HG03097 (cell line): ENCODE data around the gene RIC1.
"Not testable (repeated sequence)": the region's sequence is repeated elsewhere in the genome, so short reads cannot be mapped to it uniquely, and the experiment has no call there.

ENCODE experiments used
- ATAC-seq: cut with Tn5 transposase; IDR thresholded peaks from one replicate; pipeline ENCODE4 v1.9.1; 2021; ENCODE audit not compliant: unreplicated experiment, low FRiP score

RIC1 gene

GRCh38 chr9:5718296-5719032, 89.6 kb downstream of the RIC1 start:
- no peak for ATAC-seq

DNA sequence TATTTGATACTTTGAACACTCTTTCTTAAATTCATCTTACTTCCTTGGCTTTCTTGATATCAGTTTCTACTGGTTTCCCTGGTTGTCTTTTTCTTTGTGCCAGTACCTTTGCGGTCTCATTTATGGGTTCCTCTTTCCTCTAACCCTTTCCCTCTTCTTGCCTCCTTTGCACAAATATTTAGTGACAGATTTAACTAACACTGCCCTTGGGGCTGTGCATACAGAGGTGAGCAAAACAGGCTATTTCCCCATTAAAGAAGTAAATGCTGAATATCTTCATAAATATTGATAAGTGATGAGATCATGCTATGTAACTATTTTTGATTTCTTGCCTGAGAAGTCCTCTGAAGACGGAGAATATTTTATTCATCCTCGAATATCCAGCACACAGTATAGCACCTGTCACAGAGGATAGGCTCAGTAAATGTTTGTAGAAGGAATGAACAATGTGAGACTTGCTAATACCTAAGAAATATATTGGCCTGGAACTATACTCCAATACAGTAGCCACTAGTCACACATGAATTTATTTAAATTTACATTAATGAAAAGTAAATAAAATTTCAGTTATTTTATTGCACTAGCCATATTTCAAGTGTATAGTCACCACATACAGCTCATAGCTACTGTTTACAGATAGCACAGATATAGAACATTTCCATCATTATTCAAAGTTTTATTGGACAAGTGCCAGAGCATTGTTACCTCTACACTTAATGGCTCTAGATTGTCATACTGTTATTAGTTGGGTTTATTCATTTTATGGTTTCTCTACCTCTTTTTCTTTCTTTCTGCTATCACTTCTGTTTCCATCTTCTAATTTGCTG, 90.4 kb downstream of the RIC1 start:
- ATAC-seq: no peak

GRCh38 chr9:5720151-5720550, 91.2 kb downstream of the RIC1 start:
- ATAC-seq: no peak

GRCh38 chr9:5721279-5722087, 92.6 kb downstream of the RIC1 start:
- ATAC-seq: no peak

- not testable (repeated sequence) for ATAC-seq
Observed at GRCh38 chr9:5722679-5723078, 93.8 kb downstream of the RIC1 start.

DNA sequence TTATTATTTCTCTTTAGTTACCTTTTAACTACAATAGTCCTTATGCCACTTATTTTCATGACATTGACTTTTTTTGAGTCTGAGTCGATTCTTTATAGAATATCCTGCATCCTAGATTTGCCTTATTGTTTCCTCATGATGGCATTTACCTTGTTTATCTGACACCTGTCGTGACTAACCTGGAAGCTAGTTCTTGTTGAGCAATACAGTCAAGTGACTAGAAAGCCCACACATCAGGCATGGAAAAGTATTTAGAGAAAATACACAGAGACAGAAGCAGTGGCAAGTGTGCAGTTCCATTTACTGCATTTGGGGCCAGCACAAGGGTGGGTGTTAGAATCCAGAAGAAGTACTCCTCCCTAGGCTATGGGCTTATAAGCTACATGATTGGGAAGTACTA, 106.2 kb downstream of the RIC1 start:
- no peak for ATAC-seq

DNA sequence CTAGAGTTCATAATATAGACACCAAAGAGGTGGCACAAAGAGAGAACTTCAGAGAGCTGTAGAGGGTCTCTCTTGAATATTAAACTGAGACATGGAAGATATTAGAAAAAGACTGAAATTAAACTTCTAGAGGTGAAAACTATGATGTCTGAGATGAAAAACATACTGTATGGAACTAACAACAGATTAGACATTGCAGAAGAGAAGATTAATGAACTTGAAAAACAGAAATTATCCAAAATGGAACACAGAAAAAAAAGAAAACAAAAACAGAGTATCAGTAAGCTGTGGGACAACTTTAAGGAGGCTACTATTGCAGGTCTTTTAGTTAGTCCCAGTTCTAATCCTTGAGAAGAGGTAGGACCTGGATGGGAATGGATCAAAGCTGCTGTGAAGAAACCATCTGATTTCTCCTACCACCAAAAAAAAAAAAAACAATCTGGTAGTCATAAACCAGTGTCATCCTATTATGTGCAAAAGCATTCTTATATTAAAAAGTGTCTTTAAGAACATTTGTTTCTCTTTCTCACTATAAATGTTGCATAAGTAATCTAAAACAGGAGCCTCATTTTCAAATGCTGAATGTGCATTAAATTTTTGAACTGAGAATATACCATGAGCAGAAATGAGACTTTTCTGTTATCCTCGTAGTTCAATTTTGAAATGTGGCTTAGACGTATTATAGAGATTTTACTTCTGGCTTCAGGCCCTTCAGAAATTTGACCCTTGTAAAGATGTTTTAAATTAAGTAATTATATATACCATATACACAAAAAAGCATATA, 107.8 kb downstream of the RIC1 start:
- ATAC-seq: no peak

DNA sequence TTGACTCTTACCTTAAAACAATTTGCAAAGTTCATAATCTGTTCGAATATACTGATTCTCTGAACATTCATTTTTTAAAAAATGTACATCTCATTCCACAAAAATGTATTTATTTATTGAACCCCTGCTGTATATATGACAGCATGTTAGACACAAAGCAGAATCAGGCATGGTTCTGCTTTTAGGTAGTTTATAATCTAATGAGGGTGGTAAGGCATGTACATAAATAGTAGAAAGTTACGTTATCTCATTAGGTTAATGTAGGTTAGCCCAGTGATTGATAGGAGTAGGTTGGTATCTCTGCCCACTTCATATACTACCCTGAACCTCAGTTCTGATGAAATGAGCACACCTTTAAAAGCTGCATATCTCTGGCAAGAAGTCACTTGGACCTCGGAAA, 114.2 kb downstream of the RIC1 start:
- ATAC-seq: no peak

DNA sequence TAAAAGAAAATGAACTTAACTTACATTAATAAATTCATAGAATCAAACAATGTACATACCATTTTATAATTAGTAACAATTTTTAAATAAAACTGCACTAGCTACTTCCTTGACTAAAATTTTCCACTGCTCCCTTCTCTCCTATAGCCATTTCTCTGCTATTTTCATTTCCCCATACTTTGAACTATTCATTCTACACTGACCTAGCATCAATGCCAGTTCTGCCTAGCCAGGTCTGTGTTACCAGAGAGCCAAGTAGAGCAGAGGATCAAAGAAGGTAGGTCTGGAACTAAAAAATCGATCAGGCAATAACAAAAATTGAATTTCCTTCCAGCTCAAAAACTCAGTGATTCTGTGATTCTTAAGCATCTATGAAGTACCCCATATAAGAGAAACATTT, 119.5 kb downstream of the RIC1 start:
- no peak for ATAC-seq

GRCh38 chr9:5749306-5749705, 120.4 kb downstream of the RIC1 start:
- no peak for ATAC-seq

DNA sequence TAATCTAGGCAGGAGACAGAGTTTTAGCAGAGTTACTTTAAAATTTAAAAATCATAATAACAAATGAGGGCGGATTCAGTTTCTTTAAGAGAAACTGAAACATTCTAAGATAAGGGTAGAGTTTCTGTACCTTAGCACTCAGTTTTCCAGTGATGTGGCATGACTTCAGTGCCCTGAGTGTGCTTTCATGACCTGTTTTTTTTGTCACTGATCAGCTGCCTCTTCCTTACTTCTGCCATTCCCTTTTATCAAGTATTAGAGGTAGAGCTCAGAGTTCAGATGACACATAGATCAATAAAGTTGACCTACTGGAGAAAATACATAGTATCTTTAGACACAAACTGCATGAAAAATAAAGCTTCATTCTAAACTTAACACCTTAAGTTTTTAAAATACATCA, 121.7 kb downstream of the RIC1 start:
- ATAC-seq: no peak

DNA sequence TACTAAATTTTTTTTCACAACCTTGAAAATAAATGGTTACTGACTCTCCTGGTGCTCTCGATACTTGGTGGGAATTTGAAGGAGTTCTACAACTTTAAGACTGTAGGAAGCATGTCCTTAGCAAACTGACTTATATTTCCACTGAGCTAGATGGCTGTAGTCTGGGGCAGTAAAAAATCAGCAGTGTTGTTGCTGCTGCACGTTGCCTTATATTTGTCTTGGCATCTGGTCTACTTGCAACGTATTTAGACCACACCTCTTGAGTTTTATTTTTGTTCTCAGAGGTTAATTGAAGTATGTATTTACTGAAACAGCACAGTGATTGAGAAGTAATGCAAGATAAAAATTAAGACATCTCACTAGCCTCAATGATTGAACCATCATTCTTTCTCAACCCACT, 127.7 kb downstream of the RIC1 start:
- ATAC-seq: no peak

DNA sequence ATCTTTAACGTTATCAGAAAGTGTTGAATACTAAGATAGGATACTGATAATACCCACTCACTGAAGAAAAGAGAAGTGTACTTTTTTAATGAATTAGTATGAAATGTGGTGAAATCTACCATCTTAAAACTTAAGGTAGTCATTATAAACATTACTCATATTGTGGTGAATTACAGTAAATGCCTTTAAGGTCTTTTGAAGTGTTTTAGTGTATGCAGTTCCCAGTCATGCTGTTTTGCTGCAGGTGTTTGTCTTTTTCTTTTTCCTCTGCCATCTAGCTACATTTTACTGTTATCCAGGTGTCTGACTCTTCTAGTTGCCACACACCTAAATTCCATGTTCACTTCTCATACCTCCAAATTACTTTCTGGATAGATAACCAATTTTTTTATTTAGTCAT, 131.4 kb downstream of the RIC1 start:
- no peak for ATAC-seq

DNA sequence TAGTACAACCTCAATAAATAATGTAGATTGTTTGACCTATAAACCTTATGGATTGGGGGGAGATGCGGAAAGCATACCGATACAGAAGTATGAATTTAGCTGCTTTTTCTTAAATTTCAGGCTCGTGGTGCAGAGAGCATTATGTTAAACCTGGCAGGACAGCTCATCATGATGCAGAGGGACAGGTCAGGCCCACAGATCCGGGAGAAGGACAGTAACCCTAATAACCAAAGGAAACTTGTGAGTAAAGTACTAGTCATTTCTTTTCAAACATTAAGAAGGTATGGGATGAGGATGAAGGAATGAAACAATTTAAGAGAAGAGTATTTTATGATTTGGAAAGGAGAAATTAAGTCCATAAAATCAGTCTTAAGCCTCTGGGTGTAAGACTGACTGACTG, 133.5 kb downstream of the RIC1 start:
- ATAC-seq: no peak

- peak; percentile 73 for ATAC-seq
Observed at GRCh38 chr9:5764130-5764868, 135.4 kb downstream of the RIC1 start.

DNA sequence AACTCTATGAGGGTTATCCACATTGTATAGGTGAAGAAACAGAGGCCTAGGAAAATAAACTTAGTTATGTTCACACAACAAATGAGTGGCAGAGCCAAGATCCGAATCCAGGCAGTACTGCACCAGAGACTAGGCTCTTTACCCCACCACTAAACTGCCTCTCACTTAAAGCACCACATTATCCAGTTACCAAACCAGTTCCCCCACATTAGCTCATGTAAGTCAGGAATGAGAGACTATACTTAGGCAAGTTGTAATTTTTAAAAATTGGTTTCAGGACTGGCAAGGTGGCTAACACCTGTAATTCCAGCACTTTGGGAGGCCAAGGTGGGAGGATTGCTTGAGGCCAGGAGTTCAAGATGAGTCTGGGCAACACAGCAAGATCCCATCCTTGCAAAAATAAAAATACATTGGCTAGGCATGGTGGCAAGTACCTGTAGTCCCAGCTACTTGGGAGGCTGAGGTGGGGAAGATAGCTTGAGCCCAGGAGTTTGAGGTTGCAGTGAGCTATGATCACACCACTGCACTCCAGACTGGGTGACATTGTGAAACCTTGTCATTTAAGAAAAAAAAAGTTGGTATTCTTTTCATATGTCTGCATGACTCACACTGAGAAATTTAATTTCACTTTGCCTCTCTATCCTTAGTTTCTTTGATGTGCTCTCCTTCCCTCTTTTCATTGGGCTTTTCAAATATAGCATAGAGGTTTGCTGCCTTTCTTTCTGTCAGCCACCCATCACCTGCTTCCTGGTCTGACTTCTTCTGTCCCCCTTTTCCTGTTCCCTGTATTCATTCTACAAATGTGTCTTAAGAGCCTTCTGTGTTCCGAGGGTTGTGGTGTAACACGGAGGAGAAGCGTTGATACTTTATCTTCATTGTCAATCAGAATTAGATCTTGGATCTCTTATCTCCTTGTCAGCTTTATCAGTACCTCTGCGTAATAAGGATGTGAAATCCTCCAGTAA, 139.3 kb downstream of the RIC1 start:
- ATAC-seq: no peak

DNA sequence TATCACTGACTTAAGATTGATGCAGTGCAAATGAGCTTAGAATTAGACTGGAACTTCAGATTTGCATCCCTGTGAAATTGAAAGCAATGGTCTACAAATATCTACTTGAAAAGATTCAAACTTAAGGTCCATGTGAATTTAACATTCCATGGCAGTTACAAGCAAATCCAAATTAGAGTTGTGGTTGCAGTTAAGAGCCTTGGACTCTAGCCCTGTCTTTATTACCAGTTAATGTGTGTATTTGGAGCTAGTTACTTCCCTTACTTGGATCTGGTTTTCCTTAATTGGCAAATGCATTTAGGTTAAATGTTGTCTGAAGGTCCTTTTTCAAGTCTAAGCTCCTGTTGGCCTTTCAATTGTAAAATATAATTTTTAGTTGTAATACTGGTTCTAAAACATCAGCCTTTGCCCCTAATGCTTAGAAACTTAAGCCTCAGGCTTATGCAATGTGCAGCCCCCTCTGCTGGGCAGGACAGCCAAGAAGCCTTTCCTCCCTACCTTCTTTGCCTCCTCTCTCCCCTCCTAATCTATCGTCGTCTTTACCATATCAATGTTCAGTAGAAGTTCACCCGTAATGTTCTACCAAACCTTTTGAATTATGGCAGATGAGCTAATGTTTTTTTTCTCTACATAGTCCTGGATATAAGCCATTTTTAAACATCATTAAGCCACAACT, 144.6 kb downstream of the RIC1 start:
- ATAC-seq: no peak

DNA sequence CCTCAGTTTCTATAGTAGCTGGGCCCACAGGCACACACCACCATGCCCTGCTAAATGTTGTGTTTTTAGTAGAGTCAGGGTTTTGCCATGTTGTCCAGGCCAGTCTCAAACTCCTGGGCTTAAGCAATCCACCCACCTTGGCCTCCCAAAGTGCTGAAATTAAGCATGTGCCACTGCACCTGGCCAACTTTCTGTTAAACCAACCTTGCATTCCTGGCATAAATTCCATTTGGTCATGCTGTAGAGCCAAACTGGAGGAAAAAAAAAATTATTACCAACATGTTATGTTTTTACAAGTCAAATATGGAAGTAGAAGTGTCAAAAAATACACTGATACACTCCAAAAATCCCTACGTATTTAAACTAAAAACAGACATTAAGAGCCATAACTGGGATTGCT, 149.9 kb downstream of the RIC1 start:
- ATAC-seq: no peak
